Fibroblast of upper back skin (primary cell): ENCODE results near the gene RNF43.

Source experiments
- DNase-seq: peaks from one replicate; pipeline ENCODE4 v3.0.0-alpha.2; 2013

The RNF43 gene

DNA sequence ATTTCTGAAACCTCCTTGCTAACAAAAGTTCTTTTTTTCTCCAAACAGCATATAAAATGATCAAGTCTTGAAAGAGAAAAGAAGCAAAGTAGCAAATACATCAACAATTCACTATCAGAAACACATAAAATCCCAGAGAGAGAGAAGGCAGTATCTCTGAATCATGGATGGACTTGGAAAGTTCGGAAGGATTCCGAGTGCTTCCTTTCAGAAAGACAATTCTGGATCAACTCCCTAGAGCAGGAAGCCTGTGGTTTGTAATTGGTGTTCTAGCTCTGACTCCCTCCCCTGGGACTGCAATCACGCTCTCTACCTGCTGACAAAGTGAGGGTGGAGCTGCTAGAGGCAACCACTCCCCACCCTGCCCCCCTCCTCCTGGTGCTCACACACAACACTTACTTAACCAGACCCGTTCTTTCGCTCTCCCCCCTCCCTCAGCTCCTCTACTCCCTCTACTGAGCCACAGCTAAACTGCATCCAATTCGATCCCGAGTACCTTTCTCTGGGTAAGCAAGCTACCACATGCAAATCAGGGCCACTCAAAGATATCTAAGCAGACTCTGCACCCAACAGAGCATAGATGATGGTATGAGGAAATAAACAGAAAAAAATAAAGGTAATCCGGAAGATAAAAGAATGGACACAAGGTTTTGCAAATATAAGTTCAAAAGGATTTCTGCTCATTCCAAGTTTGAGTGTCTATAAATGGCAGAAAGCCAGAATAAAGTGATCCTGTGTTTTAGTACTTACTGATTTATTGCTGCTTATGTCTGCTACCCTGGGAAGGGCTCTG lies at the start of gene RNF43:
Gene RNF43 (minus strand): TSS at position 235 of the 793 bp plus-strand sequence. CDS start 1,957 bp downstream, outside the sequence.
- DNase-seq, result peak; percentile 79

DNA sequence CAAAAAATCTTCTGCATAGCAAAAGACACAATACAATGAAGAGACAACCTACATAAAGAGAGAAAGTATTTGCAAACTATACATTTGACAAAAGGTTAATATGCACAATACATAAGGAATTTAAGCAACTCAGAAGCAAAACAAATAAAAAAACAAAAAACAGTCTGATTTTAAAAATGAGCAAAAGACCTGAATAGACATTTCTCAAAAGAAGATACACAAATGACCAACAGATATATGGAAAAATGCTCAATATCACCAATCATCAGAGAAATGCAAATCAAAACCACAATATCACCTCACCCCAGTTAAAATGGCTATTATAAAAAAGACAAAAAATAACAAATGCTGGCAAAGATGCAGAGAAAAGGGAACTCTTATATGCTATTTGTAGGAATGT lies 38.2 kb upstream of the RNF43 start:
- no peak for DNase-seq

DNA sequence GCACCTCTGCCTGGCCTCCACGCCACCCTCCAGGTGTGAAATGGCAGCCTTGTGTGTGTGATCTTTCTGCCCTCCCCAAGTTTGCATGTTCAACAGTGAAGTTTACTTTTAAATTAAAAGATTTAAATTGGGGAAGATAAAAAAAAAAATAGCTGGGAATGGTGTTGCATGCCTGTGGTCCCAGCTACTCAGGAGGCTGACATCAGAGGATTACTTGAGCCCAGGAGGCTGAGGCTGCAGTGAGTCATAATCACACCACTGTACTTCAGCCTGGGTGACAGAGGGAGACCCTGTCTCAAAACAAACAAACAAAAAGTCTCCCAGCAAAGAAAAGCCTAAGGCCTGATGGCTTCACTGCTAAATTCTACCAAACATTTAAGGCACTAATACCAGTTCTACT lies 35.4 kb upstream of the RNF43 start:
- peak; percentile 1 for DNase-seq

- peak; percentile 81 for DNase-seq
These were observed 30.0 kb upstream of the RNF43 start for GRCh38 chr17:58447039-58447975.

- no peak for DNase-seq
These were observed 28.8 kb upstream of the RNF43 start for GRCh38 chr17:58446086-58446485.

- no peak for DNase-seq
These were observed 19.5 kb upstream of the RNF43 start for GRCh38 chr17:58436805-58437239.

- DNase-seq, result no peak
These were observed 18.9 kb upstream of the RNF43 start for GRCh38 chr17:58436245-58436644.

DNA sequence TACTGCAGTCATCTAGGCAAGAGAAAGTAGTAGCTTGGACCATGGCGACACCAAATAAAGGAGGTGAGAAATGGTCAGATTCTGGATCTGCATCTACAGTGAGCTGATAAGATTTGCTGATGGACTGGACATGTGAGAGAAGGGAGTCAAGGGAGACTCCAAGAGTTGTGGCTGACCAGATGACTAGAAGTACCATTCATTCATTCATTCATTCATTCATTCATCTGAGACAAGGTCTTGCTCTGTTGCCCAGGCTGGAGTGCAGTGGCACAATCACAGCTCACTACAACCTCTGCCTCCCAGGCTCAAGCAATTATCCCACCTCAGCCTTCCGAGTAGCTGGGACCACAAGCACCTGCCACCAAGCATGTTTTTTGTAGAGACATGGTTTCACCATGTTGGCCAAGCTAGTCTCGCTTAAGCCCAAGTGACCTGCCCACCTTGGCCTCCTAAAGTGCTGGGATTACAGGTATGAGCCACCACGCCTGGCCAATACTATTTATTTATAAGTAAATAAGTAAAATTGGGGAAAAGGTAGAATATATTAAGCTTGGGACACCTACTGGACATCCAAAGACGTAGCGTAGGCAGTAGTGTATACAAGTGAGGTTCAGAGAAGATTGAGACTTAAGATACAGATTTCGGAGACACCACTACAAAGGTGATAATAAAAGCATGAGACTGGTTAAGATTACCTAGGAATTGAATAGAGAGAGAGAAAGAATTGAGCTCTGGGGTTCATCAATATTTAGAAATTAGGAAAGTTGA lies 15.7 kb upstream of the RNF43 start:
- DNase-seq, result no peak

- no peak for DNase-seq
These were observed 10.5 kb upstream of the RNF43 start for GRCh38 chr17:58427807-58428206.

- DNase-seq, result no peak
These were observed 4.4 kb upstream of the RNF43 start for GRCh38 chr17:58421711-58422110.

GRCh38 chr17:58420827-58421226 lies 3.5 kb upstream of the RNF43 start:
- DNase-seq, result no peak

DNA sequence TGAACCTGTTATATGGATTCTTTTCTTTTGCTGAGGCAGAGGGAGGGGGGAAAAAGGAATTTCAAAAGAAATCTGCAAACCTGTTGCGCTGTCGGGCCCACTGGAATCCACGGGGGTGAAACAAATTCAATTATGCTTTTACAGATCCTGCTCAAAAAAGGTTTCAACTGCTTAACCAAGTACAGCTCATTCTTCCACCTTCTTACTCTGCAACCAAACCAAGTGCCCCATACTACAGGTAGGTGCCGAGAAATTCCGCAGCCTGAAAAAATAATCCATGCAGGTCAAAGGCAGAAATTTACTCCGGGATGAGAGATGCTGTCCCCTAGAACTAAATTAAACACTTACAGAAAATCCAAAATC lies 416 bp downstream of the RNF43 start:
- DNase-seq, result no peak

DNA sequence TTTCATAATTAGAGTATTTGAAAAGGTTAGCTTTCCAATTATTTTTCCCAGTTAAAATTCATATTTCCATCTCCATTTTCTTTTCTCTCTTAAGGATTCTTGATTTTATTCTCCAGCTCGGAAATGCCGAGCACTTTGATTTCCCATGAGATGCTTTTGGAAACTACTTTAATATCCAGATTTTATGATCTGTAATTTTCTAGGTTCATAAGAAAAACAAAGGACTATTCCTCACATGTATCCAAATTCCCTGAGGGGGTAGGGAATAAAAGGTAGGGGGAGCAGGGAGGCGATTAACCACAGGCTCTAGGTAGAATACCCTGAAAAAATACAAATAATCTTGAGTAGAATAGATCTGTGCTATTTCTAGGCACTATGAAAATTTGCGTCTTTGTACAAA lies 938 bp downstream of the RNF43 start:
- no peak for DNase-seq

DNA sequence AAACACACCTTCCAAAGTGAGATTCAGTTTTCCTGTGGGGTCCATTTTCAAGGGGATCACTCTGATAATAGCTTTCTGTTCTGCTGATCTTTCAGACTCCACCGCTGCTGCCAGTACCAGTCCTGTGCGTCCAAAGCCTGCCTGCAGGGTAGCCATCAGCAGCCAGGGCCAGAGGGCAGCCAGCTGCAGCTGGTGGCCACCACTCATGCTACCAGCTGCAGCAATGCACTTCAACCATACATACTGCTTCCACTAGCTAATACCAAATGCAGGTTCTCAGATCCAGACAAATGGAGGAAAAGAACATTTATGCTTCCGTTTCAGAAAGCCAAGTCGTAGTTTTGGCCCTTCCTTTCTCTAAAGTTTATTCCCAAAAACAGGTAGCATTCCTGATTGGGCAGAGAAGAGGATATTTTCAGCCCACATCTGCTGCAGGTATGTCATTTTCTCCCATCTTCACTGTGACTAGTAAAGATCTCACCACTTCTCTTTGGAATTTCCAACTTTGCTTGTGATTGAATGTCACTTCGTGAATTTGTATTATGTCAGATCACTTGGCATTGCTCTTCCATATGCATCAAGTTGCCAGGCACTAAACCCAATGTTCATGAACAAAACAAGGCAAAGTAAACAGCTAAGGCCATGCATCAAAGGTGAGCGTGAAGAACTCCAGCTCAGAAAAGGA lies 1.8 kb downstream of the RNF43 start:
- DNase-seq, result no peak

- DNase-seq, result no peak
These were observed 2.7 kb downstream of the RNF43 start for GRCh38 chr17:58414596-58414997.

DNA sequence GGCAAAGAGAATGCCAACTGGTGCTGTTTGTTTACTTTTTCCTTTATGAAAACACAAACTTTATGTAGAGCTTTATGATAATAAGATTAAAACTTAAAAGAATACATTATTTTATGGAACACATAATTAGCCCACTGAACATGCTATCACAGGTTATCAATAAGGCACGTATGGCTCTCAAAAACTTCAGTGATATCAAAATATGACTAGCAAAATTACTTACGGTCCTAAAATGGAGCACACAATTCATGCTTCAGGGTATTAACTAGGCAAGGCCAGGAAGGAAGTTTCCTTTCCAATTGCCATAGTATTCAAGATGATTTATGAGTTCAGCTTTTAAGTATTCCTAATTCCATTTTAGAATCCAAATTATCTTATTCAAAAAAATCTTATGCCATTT lies 3.6 kb downstream of the RNF43 start:
- DNase-seq, result no peak

GRCh38 chr17:58412961-58413586 lies 4.3 kb downstream of the RNF43 start:
- DNase-seq, result no peak

- no peak for DNase-seq
These were observed 5.2 kb downstream of the RNF43 start for GRCh38 chr17:58412064-58412703.

DNA sequence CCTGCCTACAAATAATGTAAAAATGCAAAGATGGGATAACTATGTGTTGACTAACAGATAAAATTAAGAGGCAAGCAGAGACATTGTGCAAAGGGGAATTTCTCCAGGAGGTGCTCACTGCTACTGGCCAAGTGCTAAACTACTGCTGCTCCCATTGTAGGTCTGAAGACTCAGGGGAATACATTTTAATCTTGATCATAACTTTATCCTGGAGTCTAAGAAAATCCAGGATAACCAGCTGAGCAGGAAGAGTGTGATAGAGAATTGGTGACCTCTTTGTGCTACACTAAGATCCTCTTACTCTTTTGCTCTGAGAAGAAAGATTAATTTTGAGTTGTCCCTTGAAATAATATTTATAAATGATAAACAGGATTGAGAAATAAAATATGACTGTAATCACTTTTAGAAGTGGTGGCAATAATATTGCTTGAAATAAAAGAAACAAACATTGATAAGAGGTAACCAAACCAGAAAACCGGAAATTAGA lies 5.9 kb downstream of the RNF43 start:
- no peak for DNase-seq

GRCh38 chr17:58410714-58411407 lies 6.5 kb downstream of the RNF43 start:
- no peak for DNase-seq

DNA sequence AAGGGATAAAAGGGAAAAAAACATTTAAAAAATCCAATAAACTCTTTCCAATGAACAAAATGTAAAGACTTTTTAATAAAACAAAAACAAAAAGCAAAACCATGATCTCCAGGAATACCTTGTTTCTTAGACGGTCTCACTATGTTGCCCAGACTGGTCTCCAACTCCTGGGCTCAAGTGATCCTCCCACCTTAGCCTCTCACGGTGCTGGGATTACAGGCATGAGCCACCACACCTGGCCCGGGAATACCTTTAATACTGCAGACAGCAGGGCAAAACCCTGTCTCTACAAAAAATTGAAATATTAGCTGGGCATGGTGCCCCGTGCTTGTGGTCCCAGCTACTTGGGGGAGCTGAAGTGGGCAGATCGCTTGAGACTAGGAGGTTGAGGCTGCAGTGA lies 7.9 kb downstream of the RNF43 start:
- no peak for DNase-seq
